GM12878 (cell line): Measurements from ENCODE around the gene FAM120B. TPM values are rescaled to one million over a fixed set of nuclear protein-coding genes. Genes with fewer than 3 reads are reported as not detected.

Source experiments
- ATAC-seq: fragments of 200-7000 bp; cut with Tn5 transposase; 3 replicates; pipeline ENCODE4 v1.9.1; 2020; ENCODE audit warnings: mild to moderate bottlenecking, moderate library complexity
- BruUV-seq: library from RNA; stranded (reverse); fragments of 400-500 nt; replicated peaks from 2 replicates; lab custom pipeline; 2021; lab: Mats Ljungman, UMichigan
- CTCF ChIA-PET: fragments of 300-600 bp; sonication (Branson Sonifier 250); formaldehyde crosslinking; extraction: SDS; loops from one replicate; lab custom pipeline; 2021; ENCODE audit warnings: inconsistent platforms; lab: Yijun Ruan, JAX
- POLR2A ChIA-PET: fragments of 350-600 bp; formaldehyde crosslinking; extraction: SDS; loops from one replicate; lab custom pipeline; 2021; ENCODE audit warnings: inconsistent platforms; lab: Charles Lee
- RAD21 ChIA-PET: fragments of 300-600 bp; sonication (Branson Sonifier 250); formaldehyde crosslinking; loops from one replicate; lab custom pipeline; 2023; ENCODE audit warnings: antibody characterized with exemption; ENCODE audit not compliant: unreplicated experiment; lab: Charles Lee
- SMC1A ChIA-PET: fragments of 300-600 bp; sonication (Branson Sonifier 250); formaldehyde crosslinking; loops from one replicate; lab custom pipeline; 2023; ENCODE audit not compliant: unreplicated experiment, uncharacterized antibody; lab: Charles Lee
- DNase-seq: peaks from one replicate; pipeline ENCODE4 v3.0.0-alpha.2; 2011; ENCODE audit warnings: low read depth, low spot score
- FAIRE-seq: peaks from 3 replicates; lab custom pipeline; 2011; peaks lifted over from hg19 to GRCh38; lab: Jason Lieb, UNC
- H2AFZ ChIP-seq: 2 replicates; pipeline ENCODE4 v1.6.0; 2011; ENCODE audit warnings: low read depth, low read length, control low read depth; ENCODE audit not compliant: control insufficient read depth
- H3K27ac ChIP-seq: 2 replicates; pipeline ENCODE4 v1.5.1; 2011; ENCODE audit warnings: control low read depth; ENCODE audit not compliant: control insufficient read depth, insufficient read depth
- H3K27me3 ChIP-seq, 2 experiments: replicated peaks in 1 of 2; 2 replicates each; pipeline versions ENCODE4 v1.6.0 to v1.6.1; 2011; ENCODE audit warnings: low read length in 1 of 2; ENCODE audit not compliant: control insufficient read depth in 2 of 2, insufficient read depth in 2 of 2
- H3K36me3 ChIP-seq, 2 experiments: 2 replicates each; pipeline ENCODE4 v1.5.1; 2011; ENCODE audit warnings: low read length in 1 of 2; ENCODE audit not compliant: control insufficient read depth in 2 of 2, insufficient read depth in 2 of 2
- H3K4me1 ChIP-seq: 2 replicates; pipeline ENCODE4 v1.6.1; 2011; ENCODE audit warnings: mild to moderate bottlenecking, low read length, moderate library complexity, mixed read lengths; ENCODE audit not compliant: control insufficient read depth, insufficient read depth
- H3K4me2 ChIP-seq: 2 replicates; pipeline ENCODE4 v1.6.0; 2011; ENCODE audit warnings: control low read depth; ENCODE audit not compliant: control insufficient read depth, insufficient read depth
- H3K4me3 ChIP-seq: fragments of 200-600 bp; sonication (generic); 2 replicates; pipeline ENCODE4 v1.5.1; 2016
- H3K79me2 ChIP-seq: 2 replicates; pipeline ENCODE4 v1.6.0; 2011; ENCODE audit warnings: low read length; ENCODE audit not compliant: control insufficient read depth, insufficient read depth
- H3K9ac ChIP-seq: 2 replicates; pipeline ENCODE4 v1.8.0; 2011; ENCODE audit warnings: low read length, control low read depth, mixed read lengths; ENCODE audit not compliant: control insufficient read depth, insufficient read depth
- H3K9me3 ChIP-seq: replicated peaks from 3 replicates; pipeline ENCODE4 v1.5.1; 2011; ENCODE audit warnings: mild to moderate bottlenecking, low read length; ENCODE audit not compliant: control insufficient read depth, insufficient read depth
- H4K20me1 ChIP-seq: 2 replicates; pipeline ENCODE4 v1.6.0; 2011; ENCODE audit not compliant: control insufficient read depth, insufficient read depth
- BHLHE40 ChIP-seq, 2 experiments: fragments of 450-650 bp in 1 of 2; IDR thresholded peaks; 2 replicates each; pipeline ENCODE4 v1.6.1; 2011 to 2017; ENCODE audit warnings: low read depth in 2 of 2, borderline replicate concordance in 1 of 2, improper control_type of control experiment in 1 of 2, low read length in 1 of 2, mild to moderate bottlenecking in 1 of 2
- CHD2 ChIP-seq: IDR thresholded peaks from 2 replicates; pipeline ENCODE4 v1.6.1; 2011; ENCODE audit warnings: low read depth, low read length, improper control_type of control experiment, borderline replicate concordance
- EZH2 ChIP-seq: IDR thresholded peaks from 2 replicates; pipeline ENCODE4 v1.6.1; 2012; ENCODE audit warnings: low read depth, mild to moderate bottlenecking, control low read depth, inconsistent platforms, low read length, borderline replicate concordance; ENCODE audit not compliant: control insufficient read depth
- JUNB ChIP-seq: IDR thresholded peaks from 2 replicates; pipeline ENCODE4 v1.6.1; 2016; ENCODE audit warnings: antibody characterized with exemption, mild to moderate bottlenecking
- POLR2AphosphoS5 ChIP-seq: IDR thresholded peaks from 2 replicates; pipeline ENCODE4 v1.6.1; 2011; ENCODE audit warnings: mild to moderate bottlenecking, low read length, inconsistent platforms
- WGBS: methylation state at CpG from one replicate; pipeline ENCODE4 v1.1.6; 2016; ENCODE audit warnings: low lambda C conversion rate; ENCODE audit not compliant: insufficient replicate concordance, insufficient coverage; ENCODE audit errors: missing lambda C conversion rate; 5-methylcytosine and 5-hydroxymethylcytosine counted together
- in situ Hi-C: fragments of 300-500 bp; cut with MboI; formaldehyde crosslinking; loops from 9 replicates; pipeline ENCODE4 v1.14.3; 2018; ENCODE audit warnings: mixed read lengths
- intact Hi-C: fragments of 100-400 bp; cut with micrococcal nuclease; formaldehyde crosslinking; loops from one replicate; pipeline ENCODE4 v1.14.2; 2022; ENCODE audit not compliant: unreplicated experiment
- polyA plus RNA-seq, 11 experiments: library from polyadenylated mRNA; depleted of rRNA in 4 of 11; unstranded in 6 of 11; stranded (reverse) in 5 of 11; fragments of >200 nt; fragmentation: Nextera tagmentation in 4 of 11; fragmentation: Illumina TruSeq in 1 of 11; extraction: Ambion mirVana in 4 of 11; extraction: Trizol in 1 of 11; gene quantifications; 1 replicate in 1 of 11; 2 replicates in 10 of 11; pipeline versions ENCODE4 v1.2.1 to v1.2.3, GENCODE V29; 2011 to 2016; ENCODE audit warnings: inconsistent platforms in 2 of 11, missing spikeins in 2 of 11, low read depth in 1 of 11
- total RNA-seq, 4 experiments: library from RNA; depleted of rRNA in 3 of 4; stranded (reverse); fragments of >200 nt in 3 of 4; fragmentation: Illumina TruSeq in 1 of 4; extraction: Trizol in 1 of 4; gene quantifications; 2 replicates each; pipeline versions ENCODE4 v1.2.1 to v1.2.3, GENCODE V29; 2013 to 2021
- TF ChIP-seq, protein P1 (sequence below): IDR thresholded peaks from 2 replicates; pipeline ENCODE4 v1.6.1; 2012; ENCODE audit warnings: low read depth, low read length, improper control_type of control experiment
- TF ChIP-seq, protein P2 (sequence below): fragments of 450-650 bp; formaldehyde crosslinking; IDR thresholded peaks from 2 replicates; pipeline ENCODE4 v1.4.0; 2020; ENCODE audit warnings: mild to moderate bottlenecking, moderate library complexity

The FAM120B gene
- total and polyA plus RNA-seq, 10 of the 15 experiments (the other 5 are each of a cell fraction or from before 2014, with no cell fraction given) = 3.3 to 21.6 (median 15.3) TPM

DNA sequence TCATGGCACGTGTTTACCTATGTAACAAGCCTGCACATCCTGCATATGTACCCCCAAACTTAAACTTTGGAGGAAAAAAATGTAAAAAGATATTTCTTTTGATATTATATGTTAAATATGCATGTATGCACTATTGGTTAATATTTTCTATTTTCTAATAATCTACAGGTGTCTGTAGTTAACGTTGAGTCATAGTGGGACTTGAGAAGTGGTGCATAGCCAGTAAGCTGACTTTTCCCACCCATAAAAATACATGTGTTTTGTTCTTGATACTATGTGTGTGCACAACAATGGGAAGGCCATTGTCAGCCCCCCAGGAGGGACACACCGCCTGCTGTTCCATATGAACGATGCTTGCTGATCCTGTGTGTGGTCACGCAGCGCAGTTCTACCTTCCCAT lies 49.1 kb downstream of the FAM120B start:
- TF ChIP-seq BHLHE40 (IDR thresholded peaks at IDR 0.05; ENCODE audit: borderline replicate concordance in 1 of 2, low read depth in 2 of 2, low read length in 1 of 2) (no peak), CHD2 (no peak), EZH2 (no peak), JUNB (0 out of 2 replicates have a peak, but pooled peaks have one; percentile 18), POLR2AphosphoS5 (no peak)
- TF ChIP-seq, protein P1, sequence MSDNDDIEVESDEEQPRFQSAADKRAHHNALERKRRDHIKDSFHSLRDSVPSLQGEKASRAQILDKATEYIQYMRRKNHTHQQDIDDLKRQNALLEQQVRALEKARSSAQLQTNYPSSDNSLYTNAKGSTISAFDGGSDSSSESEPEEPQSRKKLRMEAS = no peak
- TF ChIP-seq, protein P2, sequence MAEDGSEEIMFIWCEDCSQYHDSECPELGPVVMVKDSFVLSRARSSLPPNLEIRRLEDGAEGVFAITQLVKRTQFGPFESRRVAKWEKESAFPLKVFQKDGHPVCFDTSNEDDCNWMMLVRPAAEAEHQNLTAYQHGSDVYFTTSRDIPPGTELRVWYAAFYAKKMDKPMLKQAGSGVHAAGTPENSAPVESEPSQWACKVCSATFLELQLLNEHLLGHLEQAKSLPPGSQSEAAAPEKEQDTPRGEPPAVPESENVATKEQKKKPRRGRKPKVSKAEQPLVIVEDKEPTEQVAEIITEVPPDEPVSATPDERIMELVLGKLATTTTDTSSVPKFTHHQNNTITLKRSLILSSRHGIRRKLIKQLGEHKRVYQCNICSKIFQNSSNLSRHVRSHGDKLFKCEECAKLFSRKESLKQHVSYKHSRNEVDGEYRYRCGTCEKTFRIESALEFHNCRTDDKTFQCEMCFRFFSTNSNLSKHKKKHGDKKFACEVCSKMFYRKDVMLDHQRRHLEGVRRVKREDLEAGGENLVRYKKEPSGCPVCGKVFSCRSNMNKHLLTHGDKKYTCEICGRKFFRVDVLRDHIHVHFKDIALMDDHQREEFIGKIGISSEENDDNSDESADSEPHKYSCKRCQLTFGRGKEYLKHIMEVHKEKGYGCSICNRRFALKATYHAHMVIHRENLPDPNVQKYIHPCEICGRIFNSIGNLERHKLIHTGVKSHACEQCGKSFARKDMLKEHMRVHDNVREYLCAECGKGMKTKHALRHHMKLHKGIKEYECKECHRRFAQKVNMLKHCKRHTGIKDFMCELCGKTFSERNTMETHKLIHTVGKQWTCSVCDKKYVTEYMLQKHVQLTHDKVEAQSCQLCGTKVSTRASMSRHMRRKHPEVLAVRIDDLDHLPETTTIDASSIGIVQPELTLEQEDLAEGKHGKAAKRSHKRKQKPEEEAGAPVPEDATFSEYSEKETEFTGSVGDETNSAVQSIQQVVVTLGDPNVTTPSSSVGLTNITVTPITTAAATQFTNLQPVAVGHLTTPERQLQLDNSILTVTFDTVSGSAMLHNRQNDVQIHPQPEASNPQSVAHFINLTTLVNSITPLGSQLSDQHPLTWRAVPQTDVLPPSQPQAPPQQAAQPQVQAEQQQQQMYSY (CRISPR knock-in tag) = no peak
- Histone ChIP-seq H4K20me1 (no peaks in the 10 kb centered on the region), H3K4me2 (no peak overlapping the region), H3K4me3 (no peak overlapping the region), H2AFZ (no peak overlapping the region), H3K36me3 (peaks cover under 1 to 24% of the 10 kb centered on the region in 2 experiments; a peak in 3 of 4 replicates), H3K9ac (no peak overlapping the region), H3K27ac (no peak overlapping the region), H3K9me3 (peaks cover 7% of the 10 kb centered on the region), H3K27me3 (no peaks in the 10 kb centered on the region), H3K79me2 (no peaks in the 10 kb centered on the region), H3K4me1 (no peaks in the 10 kb centered on the region)
- POLR2A ChIA-PET = no interaction called here
- intact Hi-C loops = no loop called here
- SMC1A ChIA-PET = no interaction called here
- WGBS = 94% methylated on average over 6 of the region's 6 CpGs
- RAD21 ChIA-PET = no interaction called here
- no peak for ATAC-seq
- no peak for DNase-seq
- CTCF ChIA-PET = no interaction called here
- in situ Hi-C loops = no loop called here
- FAIRE-seq = no peak
- BruUV-seq = no TSS peak
